Ovary (tissue), 9 donors: ENCODE data around the gene CFAP73. TPM values are rescaled to one million over a fixed set of nuclear protein-coding genes. Genes with fewer than 3 reads are reported as not detected.

Source experiments
- DNase-seq, 5 donors: peaks; one replicate each; pipeline ENCODE4 v3.0.0-alpha.2; 2019 to 2020
- H3K27ac ChIP-seq, 2 donors: fragments of 200-600 bp; one replicate each; pipeline versions ENCODE4 v1.5.1 to v1.8.0; 2019 to 2022
- H3K27me3 ChIP-seq: fragments of 200-600 bp; one replicate; pipeline ENCODE4 v1.8.0; 2022
- H3K36me3 ChIP-seq: fragments of 200-600 bp; sonication (generic); one replicate; pipeline ENCODE4 v1.5.1; 2019
- H3K4me1 ChIP-seq: one replicate; pipeline ENCODE4 v1.8.1; 2013; ENCODE audit warnings: mild to moderate bottlenecking, moderate library complexity; ENCODE audit not compliant: insufficient read depth
- H3K4me3 ChIP-seq: fragments of 200-600 bp; sonication (generic); one replicate; pipeline ENCODE4 v1.5.1; 2017
- H3K9me3 ChIP-seq, 2 donors: fragments of 200-600 bp in 1 of 2; sonication (generic) in 1 of 2; one replicate each; pipeline versions ENCODE4 v1.5.1 to v1.8.1; 2013 to 2019; ENCODE audit warnings: mild to moderate bottlenecking in 1 of 2, moderate library complexity in 1 of 2
- CTCF ChIP-seq, 3 donors: fragments of 450-650 bp in 2 of 3; fragments of 200-600 bp in 1 of 3; IDR thresholded peaks; one replicate each; pipeline versions ENCODE4 v1.5.1 to v1.8.0; 2016 to 2022; ENCODE audit warnings: antibody characterized with exemption in 3 of 3, mild to moderate bottlenecking in 1 of 3
- EP300 ChIP-seq: sonication (generic); formaldehyde crosslinking; IDR thresholded peaks from one replicate; pipeline ENCODE4 v1.6.1; 2017; ENCODE audit warnings: antibody characterized with exemption
- POLR2A ChIP-seq: fragments of 450-650 bp; IDR thresholded peaks from one replicate; pipeline ENCODE4 v1.6.1; 2017; ENCODE audit warnings: antibody characterized with exemption, mild to moderate bottlenecking, moderate library complexity
- whole genome bisulfite sequencing, 3 donors: extraction: QIAGEN DNeasy Blood & Tissue Kit in 1 of 3; methylation state at CpG; one replicate each; pipeline versions ENCODE4 v1.1.5 to v1.1.7; 2013 to 2017; 5-methylcytosine and 5-hydroxymethylcytosine counted together
- intact Hi-C, 4 donors: fragments of 100-400 bp; cut with DNase I; formaldehyde crosslinking; loops; one replicate each; pipeline versions ENCODE4 v1.11.0 to v1.15.1; 2022 to 2023
- polyA plus RNA-seq, 2 donors: library from polyadenylated mRNA; stranded (reverse); fragments of 200-250 nt in 1 of 2; fragments of 350-450 nt in 1 of 2; fragmentation: Illumina TruSeq in 1 of 2; extraction: RNeasy Lipid Tissue Mini Kit (QIAGEN cat#74804) in 1 of 2; gene quantifications; one replicate each; pipeline ENCODE4 v1.2.3, GENCODE V29; 2013 to 2014
- total RNA-seq, 7 donors: library from RNA; depleted of rRNA in 2 of 7; stranded (reverse); fragments of >200 nt in 2 of 7; fragmentation: NEBNext Ultra II Directional in 3 of 7; extraction: Animal tissue kit (Norgen Biotek cat#: 25700) in 3 of 7; gene quantifications; one replicate each; pipeline versions ENCODE4 v1.1.0 to v1.2.4, GENCODE V29; 2016 to 2023
- donor health status: DM: no; HTN: no; CAD: no; lungs with moderate emphysema.
- donor health status: DM: no; HTN: no; CAD: no.
- donor health status: Bipolar disorder and iron deficiency.
- donor health status: DM: yes; HTN: yes; CAD: no.
- donor health status: DM: no; HTN: no; CAD: no.
- donor health status: DM: yes; HTN: yes; CAD: no.

The CFAP73 gene
- total and polyA plus RNA-seq, 9 donors: 0.15 to 38.3 (median 1.5) TPM; not detected in 3

GRCh38 chr12:113162102-113163029 lies 12.8 kb downstream of the CFAP73 start:
- 82 to 86% (median 84%) methylated on average over 25 of the region's 25 CpGs for WGBS, 3 donors

GRCh38 chr12:113163030-113163360 lies 13.5 kb downstream of the CFAP73 start:
- WGBS, 3 donors: 91 to 97% (median 94%) methylated on average over 12 of the region's 12 CpGs
- intact Hi-C loops: loop anchor here in 1 of 4 donors (10.0 kb wide), 1 partner anchor 118 kb away; no protein-coding TSS in a partner anchor
- no peak for TF ChIP-seq CTCF (IDR thresholded peaks at IDR 0.05)
- no peak for TF ChIP-seq POLR2A
- no peak for TF ChIP-seq EP300
- Histone ChIP-seq H3K4me1 (no peaks in the 10 kb centered on the region), H3K9me3 (no peaks in the 10 kb centered on the region), H3K27me3 (no peaks in the 10 kb centered on the region), H3K27ac (no peak overlapping the region), H3K4me3 (no peak overlapping the region), H3K36me3 (no peaks in the 10 kb centered on the region)
- no peak for DNase-seq

More at GRCh38 chr12:113162102-113163029, 12.8 kb downstream of the CFAP73 start:
- Histone ChIP-seq H3K27me3 (no peaks in the 10 kb centered on the region), H3K36me3 (no peaks in the 10 kb centered on the region), H3K4me1 (no peaks in the 10 kb centered on the region), H3K27ac (no peak overlapping the region), H3K4me3 (no peak overlapping the region), H3K9me3 (no peaks in the 10 kb centered on the region)
- no peak for TF ChIP-seq CTCF (IDR thresholded peaks at IDR 0.05)
- no peak for TF ChIP-seq POLR2A
- no peak for TF ChIP-seq EP300
- no peak for DNase-seq
- intact Hi-C loops: loop anchor here in 1 of 4 donors (10.0 kb wide), 1 partner anchor 118 kb away; no protein-coding TSS in a partner anchor

- H3K4me3 ChIP-seq: no peak overlapping the region
Observed at GRCh38 chr12:113164014-113164413, 14.5 kb downstream of the CFAP73 start.

More at GRCh38 chr12:113164014-113164413, 14.5 kb downstream of the CFAP73 start:
- DNase-seq: no peak
- Histone ChIP-seq H3K9me3 (no peaks in the 10 kb centered on the region), H3K27ac (no peak overlapping the region), H3K4me1 (no peaks in the 10 kb centered on the region), H3K36me3 (no peaks in the 10 kb centered on the region), H3K27me3 (no peaks in the 10 kb centered on the region)
- TF ChIP-seq CTCF (IDR thresholded peaks at IDR 0.05) (no peak), EP300 (no peak), POLR2A (no peak)
- intact Hi-C loops: loop anchor here in 1 of 4 donors (10.0 kb wide), 1 partner anchor 119 kb away; no protein-coding TSS in a partner anchor
- WGBS, 3 donors: 95 to 97% (median 97%) methylated on average over 13 of the region's 13 CpGs
